Cardiac fibroblast (primary cell): ENCODE data around the gene PPP3CA.

Source experiments
- DNase-seq, 2 donors: peaks; one replicate each; pipeline versions ENCODE4 v3.0.0 to v3.0.0-alpha.2; 2010; ENCODE audit warnings: low read depth in 2 of 2
- H3K4me3 ChIP-seq, 2 donors: replicated peaks in 1 of 2; 1 replicate in 1 of 2; 2 replicates in 1 of 2; pipeline ENCODE4 v1.5.1; 2011; ENCODE audit warnings: low read depth in 2 of 2, low read length in 2 of 2, mild to moderate bottlenecking in 2 of 2, moderate library complexity in 1 of 2
- CTCF ChIP-seq: IDR thresholded peaks from one replicate; pipeline ENCODE4 v1.5.1; 2011; ENCODE audit warnings: low read depth, mild to moderate bottlenecking, low read length, inconsistent platforms

The PPP3CA gene

GRCh38 chr4:101291198-101291597, 56.1 kb downstream of the PPP3CA start:
- DNase-seq, result peak in 1 of 2 donors; percentile 34
- no peak overlapping the region for H3K4me3 ChIP-seq
- TF ChIP-seq CTCF, result no peak

- H3K4me3 ChIP-seq, result no peak overlapping the region
- no peak for DNase-seq
- no peak for TF ChIP-seq CTCF
Measured at GRCh38 chr4:101290654-101291053, 56.7 kb downstream of the PPP3CA start.

GRCh38 chr4:101289306-101289705, 58.0 kb downstream of the PPP3CA start:
- no peak for TF ChIP-seq CTCF
- H3K4me3 ChIP-seq, result no peak overlapping the region

GRCh38 chr4:101288365-101289145, 58.8 kb downstream of the PPP3CA start:
- DNase-seq, result peak; percentile 40 to 50
- TF ChIP-seq CTCF, result no peak
- H3K4me3 ChIP-seq, result no peak overlapping the region

More at GRCh38 chr4:101289306-101289705, 58.0 kb downstream of the PPP3CA start:
- no peak for DNase-seq

GRCh38 chr4:101287324-101287723, 60.0 kb downstream of the PPP3CA start:
- TF ChIP-seq CTCF, result no peak
- H3K4me3 ChIP-seq, result no peak overlapping the region
- peak in 1 of 2 donors; percentile 43 for DNase-seq

GRCh38 chr4:101286663-101287062, 60.7 kb downstream of the PPP3CA start:
- no peak for DNase-seq
- TF ChIP-seq CTCF, result no peak
- no peak overlapping the region for H3K4me3 ChIP-seq

- H3K4me3 ChIP-seq, result no peak overlapping the region
- no peak for TF ChIP-seq CTCF
- no peak for DNase-seq
Measured at GRCh38 chr4:101285985-101286384, 61.3 kb downstream of the PPP3CA start.
